ENCODE data around the gene REP15. TPM values are rescaled to one million over a fixed set of nuclear protein-coding genes. Genes with fewer than 3 reads are reported as not detected.

Gene REP15
- polyA plus RNA-seq, 1 donor (not counting 4 experiments of a cell fraction or from before 2014, with no cell fraction given) = 1.8 TPM

DNA sequence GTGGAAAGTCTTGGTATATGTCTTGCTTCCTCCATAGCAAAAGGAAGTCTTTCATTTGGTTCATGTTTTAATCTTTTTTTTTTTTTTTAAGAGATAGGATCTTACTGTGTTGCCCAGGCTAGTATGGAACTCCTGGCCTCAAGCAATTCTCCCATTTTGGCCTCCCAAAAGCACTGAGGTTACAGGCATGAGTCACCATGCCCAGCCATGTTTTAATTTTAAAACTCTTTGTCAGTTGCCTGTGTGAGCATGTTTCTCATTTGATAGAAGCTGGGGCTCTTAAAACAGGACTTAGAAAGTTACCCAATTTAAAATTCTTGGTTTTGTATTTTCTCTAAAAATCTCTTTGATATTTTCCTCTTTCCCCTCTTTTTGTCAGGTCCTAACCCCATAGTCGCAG is 45.0 kb upstream of the REP15 start:
- dilution Hi-C loops (cut with MboI; ENCODE audit: extremely low pct_ligation_motif_present, low sequenced_read_pairs) = no loop called here
- TF ChIP-seq, protein P1, sequence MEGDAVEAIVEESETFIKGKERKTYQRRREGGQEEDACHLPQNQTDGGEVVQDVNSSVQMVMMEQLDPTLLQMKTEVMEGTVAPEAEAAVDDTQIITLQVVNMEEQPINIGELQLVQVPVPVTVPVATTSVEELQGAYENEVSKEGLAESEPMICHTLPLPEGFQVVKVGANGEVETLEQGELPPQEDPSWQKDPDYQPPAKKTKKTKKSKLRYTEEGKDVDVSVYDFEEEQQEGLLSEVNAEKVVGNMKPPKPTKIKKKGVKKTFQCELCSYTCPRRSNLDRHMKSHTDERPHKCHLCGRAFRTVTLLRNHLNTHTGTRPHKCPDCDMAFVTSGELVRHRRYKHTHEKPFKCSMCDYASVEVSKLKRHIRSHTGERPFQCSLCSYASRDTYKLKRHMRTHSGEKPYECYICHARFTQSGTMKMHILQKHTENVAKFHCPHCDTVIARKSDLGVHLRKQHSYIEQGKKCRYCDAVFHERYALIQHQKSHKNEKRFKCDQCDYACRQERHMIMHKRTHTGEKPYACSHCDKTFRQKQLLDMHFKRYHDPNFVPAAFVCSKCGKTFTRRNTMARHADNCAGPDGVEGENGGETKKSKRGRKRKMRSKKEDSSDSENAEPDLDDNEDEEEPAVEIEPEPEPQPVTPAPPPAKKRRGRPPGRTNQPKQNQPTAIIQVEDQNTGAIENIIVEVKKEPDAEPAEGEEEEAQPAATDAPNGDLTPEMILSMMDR (optimal IDR thresholded peaks at IDR 0.05 in 1 of 3, IDR thresholded peaks at IDR 0.05 in 1 of 3, conservative IDR thresholded peaks at IDR 0.05 in 1 of 3; ENCODE audit: extremely low read depth in 1 of 3, insufficient read depth in 2 of 3, low read length in 3 of 3) = no peak
- TF ChIP-seq EZH2 (IDR thresholded peaks at IDR 0.05; ENCODE audit: low read length) = no peak

DNA sequence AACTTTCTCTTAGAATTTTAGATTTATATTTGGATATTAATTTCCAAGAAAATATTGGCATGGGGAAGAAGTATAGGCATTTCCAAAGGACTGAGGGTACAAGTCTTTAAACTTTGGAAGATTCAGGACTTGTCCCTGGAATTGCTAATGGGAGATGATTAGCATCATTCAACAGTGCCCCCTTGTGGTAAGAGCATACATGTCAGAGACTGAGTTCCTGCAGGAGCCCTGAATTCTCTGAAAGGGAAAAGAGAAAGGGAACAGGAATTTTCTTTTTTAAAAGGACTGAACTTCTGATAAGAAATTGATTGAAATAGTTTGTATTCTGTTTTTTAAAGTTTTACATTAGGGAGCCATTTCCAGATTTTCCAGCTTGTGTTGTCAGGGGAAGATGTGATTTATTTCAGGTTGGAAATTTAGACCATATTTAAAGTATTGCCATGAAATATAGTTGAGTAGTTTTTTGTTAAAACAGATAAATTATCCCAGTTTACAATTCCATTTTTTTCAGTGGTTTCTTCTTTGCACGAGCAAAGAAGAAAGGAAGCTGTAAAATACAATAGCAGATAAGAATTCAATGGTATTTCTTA is 44.0 kb upstream of the REP15 start:
- Histone ChIP-seq H3K9ac (ENCODE audit: control insufficient read depth, extremely low read depth, insufficient read depth, low read length) (no peak overlapping the region), H3K4me1 (ENCODE audit: control insufficient read depth, extremely low read depth, insufficient read depth, low read length) (peaks cover 9% of the 10 kb centered on the region), H3K27ac (ENCODE audit: control insufficient read depth, insufficient read depth, low read length) (no peak overlapping the region), H2AFZ (ENCODE audit: control insufficient read depth, low read length) (no peak overlapping the region), H3K79me2 (ENCODE audit: control insufficient read depth, insufficient read depth, low read length) (no peaks in the 10 kb centered on the region), H3K9me3 (ENCODE audit: control insufficient read depth, low read depth, low read length) (no peaks in the 10 kb centered on the region), H3K4me2 (ENCODE audit: control insufficient read depth, extremely low read depth, insufficient read depth, low read depth, low read length) (no peak overlapping the region), H3K27me3 (ENCODE audit: control insufficient read depth, extremely low read depth, insufficient read depth, low read length) (no peaks in the 10 kb centered on the region), H3K9me1 (ENCODE audit: control insufficient read depth, extremely low read depth, insufficient read depth, low read length) (no peaks in the 10 kb centered on the region), H4K20me1 (ENCODE audit: control insufficient read depth, extremely low read depth, insufficient read depth, low read length) (no peaks in the 10 kb centered on the region), H3K4me3 (ENCODE audit: control insufficient read depth in 2 of 3, extremely low read depth in 1 of 3, insufficient read depth in 2 of 3, low read depth in 1 of 3, low read length in 3 of 3) (no peak overlapping the region), H3K36me3 (ENCODE audit: control insufficient read depth in 2 of 2, extremely low read depth in 1 of 2, insufficient read depth in 2 of 2, low read length in 2 of 2) (peaks cover 0 to 5% of the 10 kb centered on the region in 2 experiments)
- FAIRE-seq = peak; percentile 67
- peak; percentile 65 for DNase-seq (ENCODE audit: low read depth, low spot score)
- dilution Hi-C loops (cut with MboI; ENCODE audit: extremely low pct_ligation_motif_present, low sequenced_read_pairs) = no loop called here
- TF ChIP-seq, protein P1 (optimal IDR thresholded peaks at IDR 0.05 in 1 of 3, IDR thresholded peaks at IDR 0.05 in 1 of 3, conservative IDR thresholded peaks at IDR 0.05 in 1 of 3; ENCODE audit: extremely low read depth in 1 of 3, insufficient read depth in 2 of 3, low read length in 3 of 3) = peak; percentile 68 to 78 (median 73)
- TF ChIP-seq EZH2 (IDR thresholded peaks at IDR 0.05; ENCODE audit: low read length) = no peak

More for the DNA sequence above, 45.0 kb upstream of the REP15 start:
- Histone ChIP-seq H2AFZ (ENCODE audit: control insufficient read depth, low read length) (no peak overlapping the region), H3K4me2 (ENCODE audit: control insufficient read depth, extremely low read depth, insufficient read depth, low read depth, low read length) (no peak overlapping the region), H3K27me3 (ENCODE audit: control insufficient read depth, extremely low read depth, insufficient read depth, low read length) (no peaks in the 10 kb centered on the region), H3K9ac (ENCODE audit: control insufficient read depth, extremely low read depth, insufficient read depth, low read length) (no peak overlapping the region), H3K79me2 (ENCODE audit: control insufficient read depth, insufficient read depth, low read length) (no peaks in the 10 kb centered on the region), H3K27ac (ENCODE audit: control insufficient read depth, insufficient read depth, low read length) (no peak overlapping the region), H3K9me3 (ENCODE audit: control insufficient read depth, low read depth, low read length) (no peaks in the 10 kb centered on the region), H3K36me3 (ENCODE audit: control insufficient read depth in 2 of 2, extremely low read depth in 1 of 2, insufficient read depth in 2 of 2, low read length in 2 of 2) (peaks cover under 1 to 6% of the 10 kb centered on the region in 2 experiments), H3K4me1 (ENCODE audit: control insufficient read depth, extremely low read depth, insufficient read depth, low read length) (peaks cover 9% of the 10 kb centered on the region), H3K9me1 (ENCODE audit: control insufficient read depth, extremely low read depth, insufficient read depth, low read length) (no peaks in the 10 kb centered on the region), H4K20me1 (ENCODE audit: control insufficient read depth, extremely low read depth, insufficient read depth, low read length) (no peaks in the 10 kb centered on the region), H3K4me3 (ENCODE audit: control insufficient read depth in 2 of 3, extremely low read depth in 1 of 3, insufficient read depth in 2 of 3, low read depth in 1 of 3, low read length in 3 of 3) (no peak overlapping the region)
- peak; percentile 53 for FAIRE-seq
- peak; percentile 46 for DNase-seq (ENCODE audit: low read depth, low spot score)
